HepG2 (cell line): ENCODE data around the gene CCSER1.

Source experiments
- BHLHE40 ChIP-seq: IDR thresholded peaks from 2 replicates; pipeline ENCODE4 v1.6.1; 2011; ENCODE audit warnings: low read length, improper control_type of control experiment
- SUZ12 ChIP-seq: fragments of 150-350 bp; IDR thresholded peaks from 2 replicates; pipeline ENCODE4 v1.6.1; 2014; ENCODE audit warnings: low read depth, low read length
- ZFP82 ChIP-seq: sonication (generic); formaldehyde crosslinking; IDR thresholded peaks from 2 replicates; pipeline ENCODE4 v1.5.1; 2020; ENCODE audit warnings: mild to moderate bottlenecking, missing genetic modification reagents, borderline replicate concordance
- ZNF746 ChIP-seq: sonication (generic); formaldehyde crosslinking; IDR thresholded peaks from 2 replicates; pipeline ENCODE4 v1.8.0; 2022; ENCODE audit warnings: mild to moderate bottlenecking, missing genetic modification reagents
- TF ChIP-seq, protein P1 (sequence below): sonication (generic); formaldehyde crosslinking; conservative IDR thresholded peaks from 2 replicates; pipeline ENCODE4 v1.4.0; 2020; ENCODE audit warnings: missing genetic modification reagents
- TF ChIP-seq, protein P2 (sequence below), 2 experiments: IDR thresholded peaks; 2 replicates each; pipeline ENCODE4 v1.6.1; 2011 to 2012; ENCODE audit warnings: low read length in 2 of 2, borderline replicate concordance in 1 of 2, low read depth in 1 of 2, mild to moderate bottlenecking in 1 of 2, moderate library complexity in 1 of 2
- TF ChIP-seq, protein P3 (sequence below): sonication (generic); formaldehyde crosslinking; IDR thresholded peaks from 2 replicates; pipeline ENCODE4 v1.5.0; 2020; ENCODE audit warnings: mild to moderate bottlenecking, missing genetic modification reagents, moderate library complexity
- TF ChIP-seq, protein P4 (sequence below): sonication (generic); formaldehyde crosslinking; IDR thresholded peaks from 2 replicates; pipeline ENCODE4 v1.8.0; 2022; ENCODE audit warnings: mild to moderate bottlenecking, missing genetic modification reagents; ENCODE audit not compliant: insufficient replicate concordance

DNA sequence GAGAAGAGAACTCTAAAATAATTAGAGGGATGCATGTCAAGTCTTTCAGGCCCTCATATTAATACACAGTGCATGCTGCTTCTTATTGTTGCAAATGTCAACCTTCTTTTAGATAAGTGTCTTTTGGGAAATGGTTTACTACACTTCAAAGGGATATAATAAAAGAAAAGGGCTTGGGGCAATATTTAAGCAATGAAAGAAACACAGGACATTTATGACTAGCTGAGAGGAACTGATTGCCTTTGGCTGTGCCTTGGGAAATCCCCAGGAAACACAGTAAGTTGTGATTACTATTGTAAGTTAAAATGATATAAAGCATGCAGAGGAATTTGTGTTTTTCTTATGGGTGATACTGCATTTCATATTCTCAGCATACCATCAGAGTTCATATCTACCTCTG, 1140.3 kb downstream of the CCSER1 start:
- no peak for TF ChIP-seq BHLHE40
- TF ChIP-seq ZNF746 (CRISPR knock-in tag) = no peak
- TF ChIP-seq, protein P1, sequence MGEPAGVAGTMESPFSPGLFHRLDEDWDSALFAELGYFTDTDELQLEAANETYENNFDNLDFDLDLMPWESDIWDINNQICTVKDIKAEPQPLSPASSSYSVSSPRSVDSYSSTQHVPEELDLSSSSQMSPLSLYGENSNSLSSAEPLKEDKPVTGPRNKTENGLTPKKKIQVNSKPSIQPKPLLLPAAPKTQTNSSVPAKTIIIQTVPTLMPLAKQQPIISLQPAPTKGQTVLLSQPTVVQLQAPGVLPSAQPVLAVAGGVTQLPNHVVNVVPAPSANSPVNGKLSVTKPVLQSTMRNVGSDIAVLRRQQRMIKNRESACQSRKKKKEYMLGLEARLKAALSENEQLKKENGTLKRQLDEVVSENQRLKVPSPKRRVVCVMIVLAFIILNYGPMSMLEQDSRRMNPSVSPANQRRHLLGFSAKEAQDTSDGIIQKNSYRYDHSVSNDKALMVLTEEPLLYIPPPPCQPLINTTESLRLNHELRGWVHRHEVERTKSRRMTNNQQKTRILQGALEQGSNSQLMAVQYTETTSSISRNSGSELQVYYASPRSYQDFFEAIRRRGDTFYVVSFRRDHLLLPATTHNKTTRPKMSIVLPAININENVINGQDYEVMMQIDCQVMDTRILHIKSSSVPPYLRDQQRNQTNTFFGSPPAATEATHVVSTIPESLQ (CRISPR knock-in tag) = no peak
- TF ChIP-seq, protein P2, sequence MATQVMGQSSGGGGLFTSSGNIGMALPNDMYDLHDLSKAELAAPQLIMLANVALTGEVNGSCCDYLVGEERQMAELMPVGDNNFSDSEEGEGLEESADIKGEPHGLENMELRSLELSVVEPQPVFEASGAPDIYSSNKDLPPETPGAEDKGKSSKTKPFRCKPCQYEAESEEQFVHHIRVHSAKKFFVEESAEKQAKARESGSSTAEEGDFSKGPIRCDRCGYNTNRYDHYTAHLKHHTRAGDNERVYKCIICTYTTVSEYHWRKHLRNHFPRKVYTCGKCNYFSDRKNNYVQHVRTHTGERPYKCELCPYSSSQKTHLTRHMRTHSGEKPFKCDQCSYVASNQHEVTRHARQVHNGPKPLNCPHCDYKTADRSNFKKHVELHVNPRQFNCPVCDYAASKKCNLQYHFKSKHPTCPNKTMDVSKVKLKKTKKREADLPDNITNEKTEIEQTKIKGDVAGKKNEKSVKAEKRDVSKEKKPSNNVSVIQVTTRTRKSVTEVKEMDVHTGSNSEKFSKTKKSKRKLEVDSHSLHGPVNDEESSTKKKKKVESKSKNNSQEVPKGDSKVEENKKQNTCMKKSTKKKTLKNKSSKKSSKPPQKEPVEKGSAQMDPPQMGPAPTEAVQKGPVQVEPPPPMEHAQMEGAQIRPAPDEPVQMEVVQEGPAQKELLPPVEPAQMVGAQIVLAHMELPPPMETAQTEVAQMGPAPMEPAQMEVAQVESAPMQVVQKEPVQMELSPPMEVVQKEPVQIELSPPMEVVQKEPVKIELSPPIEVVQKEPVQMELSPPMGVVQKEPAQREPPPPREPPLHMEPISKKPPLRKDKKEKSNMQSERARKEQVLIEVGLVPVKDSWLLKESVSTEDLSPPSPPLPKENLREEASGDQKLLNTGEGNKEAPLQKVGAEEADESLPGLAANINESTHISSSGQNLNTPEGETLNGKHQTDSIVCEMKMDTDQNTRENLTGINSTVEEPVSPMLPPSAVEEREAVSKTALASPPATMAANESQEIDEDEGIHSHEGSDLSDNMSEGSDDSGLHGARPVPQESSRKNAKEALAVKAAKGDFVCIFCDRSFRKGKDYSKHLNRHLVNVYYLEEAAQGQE (IDR thresholded peaks at IDR 0.05; ENCODE audit: borderline replicate concordance in 1 of 2, low read depth in 1 of 2, low read length in 2 of 2) = no peak
- TF ChIP-seq, protein P3, sequence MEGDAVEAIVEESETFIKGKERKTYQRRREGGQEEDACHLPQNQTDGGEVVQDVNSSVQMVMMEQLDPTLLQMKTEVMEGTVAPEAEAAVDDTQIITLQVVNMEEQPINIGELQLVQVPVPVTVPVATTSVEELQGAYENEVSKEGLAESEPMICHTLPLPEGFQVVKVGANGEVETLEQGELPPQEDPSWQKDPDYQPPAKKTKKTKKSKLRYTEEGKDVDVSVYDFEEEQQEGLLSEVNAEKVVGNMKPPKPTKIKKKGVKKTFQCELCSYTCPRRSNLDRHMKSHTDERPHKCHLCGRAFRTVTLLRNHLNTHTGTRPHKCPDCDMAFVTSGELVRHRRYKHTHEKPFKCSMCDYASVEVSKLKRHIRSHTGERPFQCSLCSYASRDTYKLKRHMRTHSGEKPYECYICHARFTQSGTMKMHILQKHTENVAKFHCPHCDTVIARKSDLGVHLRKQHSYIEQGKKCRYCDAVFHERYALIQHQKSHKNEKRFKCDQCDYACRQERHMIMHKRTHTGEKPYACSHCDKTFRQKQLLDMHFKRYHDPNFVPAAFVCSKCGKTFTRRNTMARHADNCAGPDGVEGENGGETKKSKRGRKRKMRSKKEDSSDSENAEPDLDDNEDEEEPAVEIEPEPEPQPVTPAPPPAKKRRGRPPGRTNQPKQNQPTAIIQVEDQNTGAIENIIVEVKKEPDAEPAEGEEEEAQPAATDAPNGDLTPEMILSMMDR = no peak
- no peak for TF ChIP-seq ZFP82 (CRISPR knock-in tag)
- no peak for TF ChIP-seq SUZ12
- TF ChIP-seq, protein P4, sequence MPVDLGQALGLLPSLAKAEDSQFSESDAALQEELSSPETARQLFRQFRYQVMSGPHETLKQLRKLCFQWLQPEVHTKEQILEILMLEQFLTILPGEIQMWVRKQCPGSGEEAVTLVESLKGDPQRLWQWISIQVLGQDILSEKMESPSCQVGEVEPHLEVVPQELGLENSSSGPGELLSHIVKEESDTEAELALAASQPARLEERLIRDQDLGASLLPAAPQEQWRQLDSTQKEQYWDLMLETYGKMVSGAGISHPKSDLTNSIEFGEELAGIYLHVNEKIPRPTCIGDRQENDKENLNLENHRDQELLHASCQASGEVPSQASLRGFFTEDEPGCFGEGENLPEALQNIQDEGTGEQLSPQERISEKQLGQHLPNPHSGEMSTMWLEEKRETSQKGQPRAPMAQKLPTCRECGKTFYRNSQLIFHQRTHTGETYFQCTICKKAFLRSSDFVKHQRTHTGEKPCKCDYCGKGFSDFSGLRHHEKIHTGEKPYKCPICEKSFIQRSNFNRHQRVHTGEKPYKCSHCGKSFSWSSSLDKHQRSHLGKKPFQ = no peak
